ENCODE results near the gene NKD1. TPM values are rescaled to one million over a fixed set of nuclear protein-coding genes. Genes with fewer than 3 reads are reported as not detected.

Gene NKD1
- total RNA-seq, 4 donors from 2014 or later: 1.8 to 9.1 (median 2.6) TPM

- DNase-seq (ENCODE audit: low spot score in 2 of 2): no peak
- Histone ChIP-seq H3K9me3 (no peaks in the 10 kb centered on the region), H3K27me3 (peaks cover 4% of the 10 kb centered on the region), H3K4me1 (peaks cover 14% of the 10 kb centered on the region), H3K27ac (no peak overlapping the region), H3K36me3 (no peaks in the 10 kb centered on the region), H3K4me3 (peak overlapping the region; percentile 73)
- 84% methylated on average over 7 of the region's 7 CpGs for WGBS
- TF ChIP-seq POLR2AphosphoS5 (IDR thresholded peaks at IDR 0.05): no peak
- TF ChIP-seq CTCF (IDR thresholded peaks at IDR 0.05): no peak
- no peak for TF ChIP-seq POLR2A (IDR thresholded peaks at IDR 0.05)
- TF ChIP-seq EP300 (IDR thresholded peaks at IDR 0.05): no peak
Measured at GRCh38 chr16:50549561-50549915, 1.3 kb downstream of the NKD1 start.

- H3K36me3 ChIP-seq: no peaks in the 10 kb centered on the region
- peak overlapping the region; percentile 73 for H3K4me3 ChIP-seq
- DNase-seq (ENCODE audit: low spot score in 2 of 2): no peak
- peaks cover 4% of the 10 kb centered on the region for H3K27me3 ChIP-seq
- no peaks in the 10 kb centered on the region for H3K9me3 ChIP-seq
- 59% methylated on average over 7 of the region's 8 CpGs for WGBS
- no peak for TF ChIP-seq CTCF (IDR thresholded peaks at IDR 0.05)
- TF ChIP-seq POLR2AphosphoS5 (IDR thresholded peaks at IDR 0.05): no peak
- no peak for TF ChIP-seq EP300 (IDR thresholded peaks at IDR 0.05)
- no peak for TF ChIP-seq POLR2A (IDR thresholded peaks at IDR 0.05)
- H3K4me1 ChIP-seq: peaks cover 14% of the 10 kb centered on the region
- no peak overlapping the region for H3K27ac ChIP-seq
Measured at GRCh38 chr16:50550035-50550434, 1.8 kb downstream of the NKD1 start.

- peak overlapping the region; percentile 73 for H3K4me3 ChIP-seq
- H3K36me3 ChIP-seq: no peaks in the 10 kb centered on the region
- no peaks in the 10 kb centered on the region for H3K9me3 ChIP-seq
- no peak for TF ChIP-seq POLR2A (IDR thresholded peaks at IDR 0.05)
- no peak for TF ChIP-seq EP300 (IDR thresholded peaks at IDR 0.05)
- TF ChIP-seq CTCF (IDR thresholded peaks at IDR 0.05): no peak
- no peak for TF ChIP-seq POLR2AphosphoS5 (IDR thresholded peaks at IDR 0.05)
- peaks cover 4% of the 10 kb centered on the region for H3K27me3 ChIP-seq
- H3K27ac ChIP-seq: no peak overlapping the region
- H3K4me1 ChIP-seq: peaks cover 18% of the 10 kb centered on the region
- 54% methylated on average over 9 of the region's 9 CpGs for WGBS
- DNase-seq (ENCODE audit: low spot score in 2 of 2): no peak
Measured at GRCh38 chr16:50550866-50551641, 2.9 kb downstream of the NKD1 start.

GRCh38 chr16:50552476-50553101 is 4.4 kb downstream of the NKD1 start:
- Histone ChIP-seq H3K4me3 (no peak overlapping the region), H3K36me3 (no peaks in the 10 kb centered on the region), H3K9me3 (no peaks in the 10 kb centered on the region), H3K27me3 (peaks cover 4% of the 10 kb centered on the region), H3K27ac (no peak overlapping the region), H3K4me1 (peaks cover 14% of the 10 kb centered on the region)
- DNase-seq (ENCODE audit: low spot score in 2 of 2): no peak
- TF ChIP-seq POLR2A (IDR thresholded peaks at IDR 0.05) (no peak), CTCF (IDR thresholded peaks at IDR 0.05) (no peak), EP300 (IDR thresholded peaks at IDR 0.05) (no peak), POLR2AphosphoS5 (IDR thresholded peaks at IDR 0.05) (no peak)
- WGBS: 81% methylated on average over 7 of the region's 7 CpGs

- DNase-seq (ENCODE audit: low spot score in 2 of 2): no peak
- 66% methylated on average over 7 of the region's 7 CpGs for WGBS
- TF ChIP-seq POLR2AphosphoS5 (IDR thresholded peaks at IDR 0.05): no peak
- no peak for TF ChIP-seq CTCF (IDR thresholded peaks at IDR 0.05)
- TF ChIP-seq POLR2A (IDR thresholded peaks at IDR 0.05): no peak
- TF ChIP-seq EP300 (IDR thresholded peaks at IDR 0.05): no peak
- no peaks in the 10 kb centered on the region for H3K36me3 ChIP-seq
- H3K27me3 ChIP-seq: peaks cover 4% of the 10 kb centered on the region
- peaks cover 9% of the 10 kb centered on the region for H3K4me1 ChIP-seq
- no peaks in the 10 kb centered on the region for H3K9me3 ChIP-seq
- H3K27ac ChIP-seq: no peak overlapping the region
- H3K4me3 ChIP-seq: no peak overlapping the region
Measured at GRCh38 chr16:50553182-50553710, 5.0 kb downstream of the NKD1 start.
